K562 (cell line): Measurements from ENCODE around the gene CFDP1. TPM values are rescaled to one million over a fixed set of nuclear protein-coding genes. Genes with fewer than 3 reads are reported as not detected.
A peak's percentile ranks its signal among the peaks of the same experiment; 100 is the strongest.

Experiments
- DIDO1 ChIP-seq: fragments of 450-650 bp; IDR thresholded peaks from 2 replicates; pipeline ENCODE4 v1.6.1; 2016; ENCODE audit warnings: low read depth, missing biosample characterization, missing genetic modification characterization
- NFYB ChIP-seq: IDR thresholded peaks from 2 replicates; pipeline ENCODE4 v1.6.1; 2011; ENCODE audit warnings: mild to moderate bottlenecking, moderate library complexity; ENCODE audit not compliant: insufficient read length; ENCODE audit errors: extremely low read depth
- SETDB1 ChIP-seq: IDR thresholded peaks from one replicate; pipeline ENCODE4 v1.6.1; 2012; ENCODE audit warnings: low read length, control low read depth, inconsistent platforms
- TRIM28 ChIP-seq: fragments of 450-650 bp; IDR thresholded peaks from 2 replicates; pipeline ENCODE4 v1.6.1; 2017
- ZNF12 ChIP-seq: sonication (generic); formaldehyde crosslinking; IDR thresholded peaks from 2 replicates; pipeline ENCODE4 v1.4.0; 2020; ENCODE audit warnings: mild to moderate bottlenecking, missing genetic modification reagents
- ZNF444 ChIP-seq: fragments of 250-450 bp; sonication (Bioruptor Pico); IDR thresholded peaks from 2 replicates; pipeline ENCODE4 v1.4.0; 2020; ENCODE audit warnings: mild to moderate bottlenecking, moderate library complexity
- polyA plus RNA-seq, 8 experiments: library from polyadenylated mRNA; depleted of rRNA in 4 of 8; stranded (reverse) in 5 of 8; unstranded in 3 of 8; fragments of >200 nt; fragmentation: Nextera tagmentation in 2 of 8; fragmentation: Illumina TruSeq in 1 of 8; extraction: Ambion mirVana in 2 of 8; extraction: Trizol in 1 of 8; gene quantifications; 2 replicates each; pipeline versions ENCODE4 v1.2.1 to v1.2.3, GENCODE V29; 2011 to 2014; ENCODE audit warnings: inconsistent platforms in 1 of 8, missing spikeins in 1 of 8
- total RNA-seq, 7 experiments: library from RNA; depleted of rRNA in 6 of 7; stranded (reverse); fragments of >200 nt in 6 of 7; fragmentation: Illumina TruSeq in 2 of 7; extraction: Trizol in 2 of 7; gene quantifications; 2 replicates each; pipeline versions ENCODE4 v1.2.1 to v1.2.3, GENCODE V29; 2011 to 2021; ENCODE audit warnings: low replicate concordance in 1 of 7
- TF ChIP-seq, protein P1 (sequence below), 2 experiments: fragments of 450-650 bp in 1 of 2; sonication (generic) in 1 of 2; formaldehyde crosslinking in 1 of 2; IDR thresholded peaks; 2 replicates each; pipeline versions ENCODE4 v1.7.1 to v1.9.0; 2016 to 2022; ENCODE audit warnings: inconsistent platforms in 1 of 2, mild to moderate bottlenecking in 1 of 2, missing genetic modification reagents in 1 of 2
- TF ChIP-seq, protein P2 (sequence below): fragments of 250-450 bp; sonication (Bioruptor Pico); IDR thresholded peaks from 2 replicates; pipeline ENCODE4 v1.8.0; 2022; ENCODE audit warnings: moderate library complexity, mild to moderate bottlenecking, inconsistent platforms
- TF ChIP-seq, protein P3 (sequence below): sonication (generic); formaldehyde crosslinking; IDR thresholded peaks from 2 replicates; pipeline ENCODE4 v1.8.1; 2023; ENCODE audit warnings: missing genetic modification reagents, mild to moderate bottlenecking, borderline replicate concordance

The CFDP1 gene
- total and polyA plus RNA-seq, 9 of the 15 experiments (the other 6 are each of a cell fraction or from before 2014, with no cell fraction given) = 31.5 to 78.4 (median 61.7) TPM

DNA sequence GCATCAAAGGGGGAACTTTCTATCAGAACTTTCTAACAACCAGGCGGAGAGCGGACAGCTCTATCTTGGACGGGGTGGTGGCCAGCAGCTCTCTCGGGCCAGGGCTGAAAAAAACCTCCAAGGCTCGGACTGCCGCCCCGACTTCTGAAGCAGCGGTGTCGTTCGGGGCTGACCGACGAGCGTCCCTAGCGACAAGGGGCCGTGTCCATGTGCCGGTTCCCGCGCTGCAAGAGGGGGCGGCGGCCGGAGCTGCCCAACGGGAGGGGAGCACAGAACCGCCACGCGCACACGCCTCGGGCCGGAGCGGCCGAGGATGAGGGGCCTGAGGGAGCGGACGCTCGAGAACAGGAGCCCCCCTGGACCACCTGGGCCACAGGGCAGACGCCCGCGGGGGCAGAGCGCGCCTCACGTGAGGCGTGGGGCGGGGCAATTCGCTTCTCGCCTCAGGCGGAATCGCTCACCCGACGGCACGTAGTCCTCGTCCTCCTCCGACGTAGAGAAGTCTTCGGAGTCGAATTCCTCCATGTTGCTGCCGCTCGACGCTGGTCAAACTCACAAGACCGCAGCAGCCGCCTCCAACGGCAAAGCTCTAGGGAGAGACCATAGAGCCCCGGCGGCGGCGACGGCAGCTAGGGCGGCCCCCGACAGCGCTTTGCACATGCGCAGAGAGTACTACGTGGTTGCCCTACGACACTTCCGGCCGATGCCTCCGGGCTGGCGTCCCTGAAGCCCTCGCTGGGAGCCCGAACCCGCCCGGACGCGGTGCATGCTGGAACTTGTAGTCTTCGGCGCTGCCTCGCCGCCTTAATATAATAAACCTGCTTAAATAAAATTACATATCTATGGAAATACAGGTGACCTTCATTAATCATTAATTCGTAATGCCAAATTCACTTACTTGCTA lies at the start of gene CFDP1 (continued):
- 0 out of 2 replicates have a peak, but pooled peaks have one; percentile 23 for TF ChIP-seq ZNF12
- TF ChIP-seq NFYB = no peak
- TF ChIP-seq, protein P1, sequence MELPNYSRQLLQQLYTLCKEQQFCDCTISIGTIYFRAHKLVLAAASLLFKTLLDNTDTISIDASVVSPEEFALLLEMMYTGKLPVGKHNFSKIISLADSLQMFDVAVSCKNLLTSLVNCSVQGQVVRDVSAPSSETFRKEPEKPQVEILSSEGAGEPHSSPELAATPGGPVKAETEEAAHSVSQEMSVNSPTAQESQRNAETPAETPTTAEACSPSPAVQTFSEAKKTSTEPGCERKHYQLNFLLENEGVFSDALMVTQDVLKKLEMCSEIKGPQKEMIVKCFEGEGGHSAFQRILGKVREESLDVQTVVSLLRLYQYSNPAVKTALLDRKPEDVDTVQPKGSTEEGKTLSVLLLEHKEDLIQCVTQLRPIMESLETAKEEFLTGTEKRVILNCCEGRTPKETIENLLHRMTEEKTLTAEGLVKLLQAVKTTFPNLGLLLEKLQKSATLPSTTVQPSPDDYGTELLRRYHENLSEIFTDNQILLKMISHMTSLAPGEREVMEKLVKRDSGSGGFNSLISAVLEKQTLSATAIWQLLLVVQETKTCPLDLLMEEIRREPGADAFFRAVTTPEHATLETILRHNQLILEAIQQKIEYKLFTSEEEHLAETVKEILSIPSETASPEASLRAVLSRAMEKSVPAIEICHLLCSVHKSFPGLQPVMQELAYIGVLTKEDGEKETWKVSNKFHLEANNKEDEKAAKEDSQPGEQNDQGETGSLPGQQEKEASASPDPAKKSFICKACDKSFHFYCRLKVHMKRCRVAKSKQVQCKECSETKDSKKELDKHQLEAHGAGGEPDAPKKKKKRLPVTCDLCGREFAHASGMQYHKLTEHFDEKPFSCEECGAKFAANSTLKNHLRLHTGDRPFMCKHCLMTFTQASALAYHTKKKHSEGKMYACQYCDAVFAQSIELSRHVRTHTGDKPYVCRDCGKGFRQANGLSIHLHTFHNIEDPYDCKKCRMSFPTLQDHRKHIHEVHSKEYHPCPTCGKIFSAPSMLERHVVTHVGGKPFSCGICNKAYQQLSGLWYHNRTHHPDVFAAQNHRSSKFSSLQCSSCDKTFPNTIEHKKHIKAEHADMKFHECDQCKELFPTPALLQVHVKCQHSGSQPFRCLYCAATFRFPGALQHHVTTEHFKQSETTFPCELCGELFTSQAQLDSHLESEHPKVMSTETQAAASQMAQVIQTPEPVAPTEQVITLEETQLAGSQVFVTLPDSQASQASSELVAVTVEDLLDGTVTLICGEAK (IDR thresholded peaks at IDR 0.05) = peak; percentile 85
- TF ChIP-seq, protein P1 (CRISPR knock-in tag; IDR thresholded peaks at IDR 0.05) = no peak
- TF ChIP-seq, protein P2, sequence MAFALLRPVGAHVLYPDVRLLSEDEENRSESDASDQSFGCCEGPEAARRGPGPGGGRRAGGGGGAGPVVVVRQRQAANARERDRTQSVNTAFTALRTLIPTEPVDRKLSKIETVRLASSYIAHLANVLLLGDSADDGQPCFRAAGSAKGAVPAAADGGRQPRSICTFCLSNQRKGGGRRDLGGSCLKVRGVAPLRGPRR = 0 out of 2 replicates have a peak, but pooled peaks have one; percentile 44
- TF ChIP-seq TRIM28 = no peak
- 0 out of 2 replicates have a peak, but pooled peaks have one; percentile 61 for TF ChIP-seq DIDO1
- TF ChIP-seq, protein P3, sequence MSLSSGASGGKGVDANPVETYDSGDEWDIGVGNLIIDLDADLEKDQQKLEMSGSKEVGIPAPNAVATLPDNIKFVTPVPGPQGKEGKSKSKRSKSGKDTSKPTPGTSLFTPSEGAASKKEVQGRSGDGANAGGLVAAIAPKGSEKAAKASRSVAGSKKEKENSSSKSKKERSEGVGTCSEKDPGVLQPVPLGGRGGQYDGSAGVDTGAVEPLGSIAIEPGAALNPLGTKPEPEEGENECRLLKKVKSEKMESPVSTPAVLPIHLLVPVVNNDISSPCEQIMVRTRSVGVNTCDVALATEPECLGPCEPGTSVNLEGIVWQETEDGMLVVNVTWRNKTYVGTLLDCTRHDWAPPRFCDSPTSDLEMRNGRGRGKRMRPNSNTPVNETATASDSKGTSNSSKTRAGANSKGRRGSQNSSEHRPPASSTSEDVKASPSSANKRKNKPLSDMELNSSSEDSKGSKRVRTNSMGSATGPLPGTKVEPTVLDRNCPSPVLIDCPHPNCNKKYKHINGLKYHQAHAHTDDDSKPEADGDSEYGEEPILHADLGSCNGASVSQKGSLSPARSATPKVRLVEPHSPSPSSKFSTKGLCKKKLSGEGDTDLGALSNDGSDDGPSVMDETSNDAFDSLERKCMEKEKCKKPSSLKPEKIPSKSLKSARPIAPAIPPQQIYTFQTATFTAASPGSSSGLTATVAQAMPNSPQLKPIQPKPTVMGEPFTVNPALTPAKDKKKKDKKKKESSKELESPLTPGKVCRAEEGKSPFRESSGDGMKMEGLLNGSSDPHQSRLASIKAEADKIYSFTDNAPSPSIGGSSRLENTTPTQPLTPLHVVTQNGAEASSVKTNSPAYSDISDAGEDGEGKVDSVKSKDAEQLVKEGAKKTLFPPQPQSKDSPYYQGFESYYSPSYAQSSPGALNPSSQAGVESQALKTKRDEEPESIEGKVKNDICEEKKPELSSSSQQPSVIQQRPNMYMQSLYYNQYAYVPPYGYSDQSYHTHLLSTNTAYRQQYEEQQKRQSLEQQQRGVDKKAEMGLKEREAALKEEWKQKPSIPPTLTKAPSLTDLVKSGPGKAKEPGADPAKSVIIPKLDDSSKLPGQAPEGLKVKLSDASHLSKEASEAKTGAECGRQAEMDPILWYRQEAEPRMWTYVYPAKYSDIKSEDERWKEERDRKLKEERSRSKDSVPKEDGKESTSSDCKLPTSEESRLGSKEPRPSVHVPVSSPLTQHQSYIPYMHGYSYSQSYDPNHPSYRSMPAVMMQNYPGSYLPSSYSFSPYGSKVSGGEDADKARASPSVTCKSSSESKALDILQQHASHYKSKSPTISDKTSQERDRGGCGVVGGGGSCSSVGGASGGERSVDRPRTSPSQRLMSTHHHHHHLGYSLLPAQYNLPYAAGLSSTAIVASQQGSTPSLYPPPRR (CRISPR knock-in tag) = no peak
- no peak for TF ChIP-seq SETDB1
- TF ChIP-seq ZNF444 (CRISPR knock-in tag) = no peak
